ENCODE data around the gene DDX18.

The DDX18 gene

DNA sequence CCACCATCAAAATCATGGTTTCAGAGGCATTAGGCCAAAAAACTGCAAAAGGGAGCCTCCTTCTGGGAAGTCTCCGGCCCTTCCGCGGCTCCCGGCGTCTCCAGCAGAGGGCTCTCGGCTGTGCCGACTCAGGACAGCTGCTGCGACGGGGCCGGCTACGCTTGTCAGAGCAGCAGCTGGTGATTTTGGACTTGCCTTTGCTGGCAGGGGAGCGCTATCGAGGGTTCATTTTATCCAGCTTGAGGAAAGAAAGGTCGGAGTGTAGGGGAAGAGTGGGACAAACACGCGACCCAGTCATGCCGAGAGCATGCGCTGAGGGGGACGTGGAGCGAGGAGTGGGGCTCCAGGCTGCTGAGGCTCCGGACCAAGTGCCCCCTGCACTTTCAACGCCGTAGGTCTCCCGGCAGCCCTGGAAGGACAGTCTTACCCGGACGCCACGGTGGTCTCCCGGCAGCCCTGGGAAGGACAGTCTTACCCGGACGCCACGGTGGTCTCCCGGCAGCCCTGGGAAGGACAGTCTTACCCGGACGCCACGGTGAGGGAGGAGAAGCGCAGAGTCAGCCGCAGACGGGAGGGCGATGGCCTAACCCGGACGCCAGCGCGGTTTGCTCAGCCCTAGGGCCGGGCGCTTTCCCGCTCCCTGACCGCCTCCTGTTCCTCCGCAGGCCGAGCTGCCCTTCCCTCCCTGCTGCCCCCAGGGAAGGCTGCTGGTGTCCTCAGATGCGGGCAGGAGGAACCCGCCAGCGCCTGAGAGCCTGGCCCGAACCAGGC is 21.7 kb downstream of the DDX18 start:
- DNase-seq = no peak

DNA sequence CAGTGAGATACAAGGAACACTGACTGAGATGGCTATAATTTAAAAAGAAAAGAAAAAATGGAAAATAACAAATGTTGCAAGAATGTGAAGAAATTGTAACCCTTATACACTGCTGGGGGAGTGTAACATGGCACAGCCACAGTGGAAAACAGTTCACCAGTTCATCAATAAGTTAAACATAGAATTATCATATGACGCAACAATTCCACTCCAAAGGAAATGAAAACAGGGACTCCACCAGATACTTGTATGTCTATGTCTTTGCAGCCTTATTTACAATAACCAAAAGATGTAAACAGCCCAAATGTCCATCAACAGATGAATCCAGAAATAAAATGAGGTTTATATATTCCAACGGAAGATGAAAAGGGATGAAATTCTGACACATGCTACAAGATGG is 30.8 kb downstream of the DDX18 start:
- no peak for DNase-seq

DNA sequence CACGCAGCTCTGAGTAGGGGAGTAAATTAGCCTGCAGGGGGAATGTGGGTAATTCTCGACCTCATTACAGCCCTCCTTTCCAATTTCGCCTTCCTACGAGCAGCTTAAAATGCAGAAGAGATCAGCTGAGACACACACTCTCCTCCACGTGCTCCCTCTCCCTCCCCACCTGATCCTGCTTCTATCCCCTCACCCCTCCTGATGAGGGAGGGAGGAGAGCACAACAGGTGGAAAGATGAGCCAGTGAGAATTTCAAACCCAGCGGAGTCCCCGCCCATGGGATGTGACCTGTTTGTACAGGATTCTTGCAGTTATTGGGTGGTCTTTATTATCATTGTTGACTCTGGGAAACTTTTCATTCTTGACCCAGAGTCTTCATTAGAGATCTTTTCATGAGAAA is 35.5 kb downstream of the DDX18 start:
- no peak for DNase-seq

DNA sequence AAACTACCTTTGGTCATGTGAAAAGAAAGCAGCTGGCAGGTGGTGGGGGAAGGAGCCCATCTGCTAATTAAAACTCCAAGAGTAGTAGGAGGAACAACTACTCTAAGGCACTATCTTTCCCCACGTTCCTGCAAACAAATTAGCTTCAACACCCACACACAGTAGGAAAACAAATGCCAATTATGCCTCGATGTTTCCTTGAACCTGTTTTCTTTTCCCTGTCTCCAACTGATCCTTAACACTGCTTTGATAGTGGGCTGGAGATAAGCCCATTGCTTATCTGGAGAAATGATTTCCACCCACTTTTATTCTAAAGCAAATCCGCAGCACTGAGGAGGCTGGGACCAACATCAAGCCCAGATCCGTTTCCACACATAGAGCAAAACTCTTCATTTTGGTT is 36.0 kb downstream of the DDX18 start:
- no peak for DNase-seq

DNA sequence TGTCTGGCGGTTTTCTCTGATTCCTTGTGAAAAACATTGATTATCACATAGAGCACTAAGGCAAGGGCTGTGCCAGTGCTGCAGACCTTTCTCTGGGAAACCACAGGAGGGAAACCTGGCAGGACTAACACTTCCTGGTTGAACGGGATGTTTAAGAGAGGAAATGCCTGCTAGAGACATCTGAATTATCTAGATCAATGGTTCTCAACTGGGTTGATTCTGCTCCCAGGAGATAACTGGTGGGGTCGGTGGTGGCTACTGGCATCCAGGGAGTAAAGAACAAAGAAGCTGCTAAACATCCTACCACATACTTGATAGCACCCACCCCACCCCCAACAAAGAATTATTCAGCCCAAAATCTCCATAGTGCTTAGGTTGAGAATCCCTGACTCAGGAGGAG is 37.5 kb downstream of the DDX18 start:
- DNase-seq = no peak

DNA sequence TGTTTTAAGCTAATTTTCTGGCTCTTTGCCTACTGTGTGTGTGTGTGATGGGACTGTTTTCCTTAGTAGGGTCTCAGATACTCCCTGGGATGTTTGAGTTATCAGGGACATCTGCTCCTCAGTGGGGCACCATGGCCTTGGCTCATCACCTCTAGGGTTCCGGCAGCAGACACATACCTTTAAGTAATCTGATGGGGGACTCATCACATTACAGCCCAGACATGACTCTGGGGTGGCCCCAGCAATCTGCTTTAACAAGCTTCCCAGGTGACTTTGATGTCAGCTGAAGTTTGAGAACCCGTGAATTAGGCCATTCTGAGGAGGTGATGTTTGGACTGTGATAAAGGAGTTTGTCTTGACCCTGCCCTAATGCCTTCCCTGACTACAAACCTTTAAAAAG is 38.8 kb downstream of the DDX18 start:
- no peak for DNase-seq

DNA sequence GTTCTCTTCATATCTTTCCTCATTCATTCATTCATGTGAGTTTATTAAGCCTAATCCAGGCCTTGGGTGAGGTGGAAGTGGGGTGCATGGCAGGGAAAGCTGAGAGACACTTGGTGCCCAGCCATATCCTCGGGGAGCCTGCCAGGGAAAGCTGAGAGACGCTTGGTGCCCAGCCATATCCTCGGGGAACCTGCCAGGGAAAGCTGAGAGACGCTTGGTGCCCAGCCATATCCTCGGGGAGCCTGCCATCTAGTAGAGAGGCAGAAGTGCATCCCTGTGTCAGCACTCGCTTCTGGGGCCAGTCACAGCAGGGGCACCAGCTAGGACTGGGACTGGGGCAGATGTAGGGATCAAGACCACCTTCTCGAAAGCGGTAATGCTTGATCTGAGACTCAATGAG is 39.4 kb downstream of the DDX18 start:
- DNase-seq = no peak

DNA sequence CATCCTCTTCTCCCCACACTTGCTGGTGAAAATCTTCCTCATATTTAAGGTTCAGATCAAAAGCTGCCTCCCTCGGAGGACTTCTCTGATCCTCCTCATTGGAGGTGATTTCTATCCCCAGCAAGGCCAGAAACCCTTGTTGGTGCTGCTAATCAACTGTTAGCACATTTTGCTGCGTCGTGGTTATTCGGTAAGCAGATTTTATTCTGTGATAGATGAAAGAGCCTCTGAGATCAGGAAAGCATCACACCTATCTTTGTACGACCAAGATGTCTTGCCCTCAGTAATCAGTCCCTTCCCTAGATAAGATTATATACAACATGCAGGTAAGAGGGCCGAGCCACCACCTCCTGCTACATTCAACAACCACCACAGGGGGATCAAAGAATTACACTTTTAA is 40.1 kb downstream of the DDX18 start:
- no peak for DNase-seq

DNA sequence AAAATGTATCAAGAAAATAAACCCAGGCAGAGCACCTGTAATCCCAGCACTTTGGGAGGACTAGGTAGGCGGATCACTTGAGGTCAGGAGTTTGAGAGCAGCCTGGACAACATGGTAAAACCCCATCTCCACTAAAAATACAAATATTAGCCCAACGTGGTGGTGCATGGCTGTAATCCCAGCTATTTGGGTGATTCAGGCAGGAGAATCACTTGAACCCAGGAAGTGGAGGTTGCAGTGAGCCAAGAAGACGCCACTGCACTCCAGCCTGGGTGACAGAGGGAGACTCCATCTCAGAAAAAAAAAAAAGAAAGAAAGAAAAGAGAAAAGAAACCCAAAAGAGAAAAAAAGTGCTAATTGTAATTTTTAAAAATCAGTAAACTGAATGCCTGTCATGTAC is 41.4 kb downstream of the DDX18 start:
- no peak for DNase-seq

DNA sequence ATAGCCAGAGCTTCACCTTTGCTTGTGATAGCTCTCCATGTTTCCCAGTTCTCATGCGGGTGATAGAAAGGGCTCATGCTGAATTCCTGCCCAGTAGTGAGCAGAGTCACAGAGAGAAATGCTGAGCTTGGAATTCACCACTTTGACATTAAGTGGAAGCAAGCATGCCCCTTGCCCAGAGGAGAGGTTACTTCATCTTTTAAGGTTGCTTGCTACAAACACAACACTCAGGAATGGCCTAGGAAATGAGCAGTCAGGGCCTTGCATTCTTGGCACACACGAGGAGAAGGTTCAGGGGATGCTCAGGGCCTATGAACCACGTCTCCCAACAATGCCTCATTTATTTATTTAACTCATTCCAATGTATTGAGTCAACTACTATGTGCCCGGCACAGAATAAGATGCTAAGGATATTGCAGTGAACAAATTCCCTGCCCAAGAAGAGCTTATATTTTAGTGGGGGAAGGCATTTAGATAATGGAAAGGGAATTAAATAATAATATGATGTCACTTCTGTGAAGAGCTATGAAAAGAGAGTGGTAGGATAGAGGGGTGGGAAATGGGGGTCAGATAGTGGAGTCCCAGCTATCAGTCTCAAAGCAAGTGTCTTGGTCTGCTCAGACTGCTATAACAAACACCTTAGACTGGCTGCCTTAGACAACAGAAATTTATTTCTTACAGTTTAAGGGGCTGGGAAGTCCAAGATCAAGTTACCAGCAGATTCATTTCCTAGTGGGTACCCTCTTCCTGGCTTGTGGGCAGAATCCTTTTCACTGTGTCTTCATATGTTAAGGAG is 42.1 kb downstream of the DDX18 start:
- DNase-seq = no peak

DNA sequence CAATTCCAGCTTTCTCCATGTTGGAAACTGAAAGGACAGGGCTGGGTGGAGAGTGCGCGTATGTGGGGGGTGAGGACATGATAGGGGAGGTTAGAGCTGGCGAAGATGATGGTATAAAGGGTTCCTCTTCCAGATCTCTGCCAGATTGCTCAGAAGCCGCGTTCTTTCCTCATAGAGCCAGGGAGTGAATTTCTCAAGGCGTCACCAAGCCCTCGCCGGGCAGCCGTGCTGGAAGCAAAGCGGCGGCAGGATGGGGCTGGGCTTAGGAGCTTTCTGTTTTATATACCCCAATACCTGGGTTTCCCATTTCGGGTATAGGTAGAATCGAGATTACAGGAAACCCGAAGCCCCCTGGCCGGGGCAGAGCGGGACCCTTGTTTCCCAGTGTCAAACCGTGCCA is 43.8 kb downstream of the DDX18 start:
- DNase-seq = no peak

DNA sequence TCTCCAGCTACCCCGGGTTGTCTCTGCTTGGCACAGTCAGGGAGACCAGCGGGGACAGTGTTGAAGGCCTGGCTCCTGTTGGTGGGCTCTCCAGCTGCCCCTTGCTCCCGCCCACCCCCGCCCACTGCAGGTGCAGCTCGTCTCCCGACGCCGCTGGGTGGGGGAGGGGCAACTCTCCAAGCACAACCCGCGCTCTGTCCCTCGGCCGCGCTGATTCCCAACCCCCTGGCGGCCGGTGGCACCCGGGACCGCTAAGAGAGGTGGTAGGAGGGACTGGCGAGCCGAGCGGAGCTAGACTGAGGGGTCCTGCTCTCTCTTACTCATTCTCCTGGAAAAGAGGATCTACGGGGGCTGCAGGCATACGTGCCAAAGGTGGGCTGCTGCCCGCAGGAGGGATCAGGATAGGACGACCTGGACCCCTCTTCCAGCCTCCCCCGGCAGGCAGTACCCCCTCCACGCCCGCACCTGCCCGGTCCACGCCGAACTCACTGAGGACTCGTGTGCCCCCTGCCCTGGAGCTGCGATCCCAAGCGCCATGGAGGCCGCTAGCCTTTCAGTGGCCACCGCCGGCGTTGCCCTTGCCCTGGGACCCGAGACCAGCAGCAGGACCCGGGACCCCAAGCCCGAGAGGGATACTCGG is 44.5 kb downstream of the DDX18 start:
- no peak for DNase-seq

DNA sequence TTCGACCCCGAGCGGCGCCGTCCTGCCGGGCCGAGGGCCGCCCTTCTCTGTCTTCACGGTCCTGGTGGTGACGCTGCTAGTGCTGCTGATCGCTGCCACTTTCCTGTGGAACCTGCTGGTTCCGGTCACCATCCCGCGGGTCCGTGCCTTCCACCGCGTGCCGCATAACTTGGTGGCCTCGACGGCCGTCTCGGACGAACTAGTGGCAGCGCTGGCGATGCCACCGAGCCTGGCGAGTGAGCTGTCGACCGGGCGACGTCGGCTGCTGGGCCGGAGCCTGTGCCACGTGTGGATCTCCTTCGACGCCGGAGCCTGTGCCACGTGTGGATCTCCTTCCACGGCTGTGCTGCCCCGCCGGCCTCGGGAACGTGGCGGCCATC is 45.0 kb downstream of the DDX18 start:
- no peak for DNase-seq

DNA sequence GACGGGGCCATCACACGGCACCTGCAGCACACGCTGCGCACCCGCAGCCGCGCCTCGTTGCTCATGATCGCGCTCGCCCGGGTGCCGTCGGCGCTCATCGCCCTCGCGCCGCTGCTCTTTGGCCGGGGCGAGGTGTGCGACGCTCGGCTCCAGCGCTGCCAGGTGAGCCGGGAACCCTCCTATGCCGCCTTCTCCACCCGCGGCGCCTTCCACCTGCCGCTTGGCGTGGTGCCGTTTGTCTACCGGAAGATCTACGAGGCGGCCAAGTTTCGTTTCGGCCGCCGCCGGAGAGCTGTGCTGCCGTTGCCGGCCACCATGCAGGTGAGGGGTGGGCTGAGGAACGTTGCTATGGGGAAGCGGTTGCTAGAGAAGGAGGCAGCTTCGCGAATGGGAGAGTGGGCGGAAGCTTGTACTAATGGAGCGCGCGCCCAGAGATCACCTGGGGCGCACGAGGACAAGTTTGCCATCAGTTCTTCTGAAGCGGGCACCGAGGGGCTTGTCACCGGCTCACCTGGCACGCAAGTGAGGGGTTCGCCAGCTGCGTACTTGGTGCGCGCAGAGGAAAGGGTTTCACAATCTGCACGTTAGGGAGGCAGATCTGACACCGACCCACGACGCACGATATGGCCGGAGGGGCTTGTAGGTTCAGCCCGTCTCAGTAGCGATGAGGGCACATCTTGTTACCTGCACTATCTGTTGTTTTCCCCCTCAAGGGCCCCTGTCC is 45.6 kb downstream of the DDX18 start:
- DNase-seq = no peak

DNA sequence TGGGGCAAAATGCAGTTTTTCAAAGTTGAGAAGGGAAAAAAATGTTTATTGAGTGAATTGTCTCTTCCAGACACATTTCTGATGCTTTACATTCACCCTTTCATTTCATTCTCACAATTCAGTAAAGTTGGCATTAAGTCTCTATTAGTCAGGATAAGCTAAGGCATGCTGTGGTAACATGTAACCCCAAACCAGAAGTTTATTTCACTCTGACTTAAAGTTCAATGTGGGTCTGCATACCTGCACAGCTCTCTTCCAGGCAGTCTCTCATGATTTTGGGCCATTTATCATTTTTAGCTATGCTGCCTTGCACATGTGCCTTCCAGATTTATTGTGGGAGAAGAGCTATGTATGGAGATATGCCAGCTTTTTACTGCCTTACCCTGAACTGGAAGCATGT is 48.0 kb downstream of the DDX18 start:
- no peak for DNase-seq

DNA sequence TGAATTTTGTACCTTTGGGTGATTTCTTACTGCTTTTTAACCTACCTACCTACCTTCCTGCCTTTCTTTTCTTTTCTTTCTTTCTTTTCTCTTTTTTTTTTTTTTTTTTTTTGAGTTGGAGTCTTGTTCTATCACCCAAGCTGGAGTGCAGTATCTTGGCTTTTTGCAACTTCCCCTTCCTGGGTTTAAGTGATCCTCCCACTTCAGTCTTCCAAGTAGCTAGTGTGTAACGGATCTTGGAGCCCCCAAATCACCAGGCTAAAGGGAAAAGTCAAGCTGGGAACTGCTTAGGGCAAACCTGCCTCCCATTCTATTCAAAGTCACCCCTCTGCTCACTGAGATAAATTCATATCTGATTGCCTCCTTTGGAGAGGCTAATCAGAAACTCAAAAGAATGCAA is 61.3 kb downstream of the DDX18 start:
- no peak for DNase-seq

DNA sequence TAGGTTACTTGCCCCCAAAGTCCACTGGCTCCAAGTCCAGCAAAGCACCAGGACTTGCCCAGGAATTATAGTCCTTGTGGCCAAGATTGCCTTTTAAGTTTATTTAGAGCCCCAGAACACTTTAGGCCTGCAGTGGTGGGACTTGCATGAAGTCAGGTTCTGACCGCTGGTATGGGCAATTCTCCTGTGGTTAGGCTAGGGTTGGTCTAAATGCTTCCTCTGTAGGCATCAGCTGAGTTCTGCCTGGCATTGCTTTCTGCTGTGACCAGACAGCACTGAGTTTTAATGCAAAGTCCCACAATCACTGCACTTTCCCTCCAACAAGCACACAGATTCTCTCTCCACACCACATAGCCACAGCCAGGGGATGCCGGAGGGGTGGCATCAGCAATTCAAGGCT is 64.5 kb downstream of the DDX18 start:
- DNase-seq = no peak
